NCI-H2107 treated with DMSO at 0.1 percent for 48 hours (cell line): ENCODE results near the gene TMEM109.
"Not testable (repeated sequence)": the region's sequence is repeated elsewhere in the genome, so short reads cannot be mapped to it uniquely, and the experiment has no call there.

Experiments
- DNase-seq: peaks from one replicate; lab custom pipeline; 2025; ENCODE audit not compliant: unreplicated experiment; lab: John Stamatoyannopoulos, UW

Gene TMEM109

DNA sequence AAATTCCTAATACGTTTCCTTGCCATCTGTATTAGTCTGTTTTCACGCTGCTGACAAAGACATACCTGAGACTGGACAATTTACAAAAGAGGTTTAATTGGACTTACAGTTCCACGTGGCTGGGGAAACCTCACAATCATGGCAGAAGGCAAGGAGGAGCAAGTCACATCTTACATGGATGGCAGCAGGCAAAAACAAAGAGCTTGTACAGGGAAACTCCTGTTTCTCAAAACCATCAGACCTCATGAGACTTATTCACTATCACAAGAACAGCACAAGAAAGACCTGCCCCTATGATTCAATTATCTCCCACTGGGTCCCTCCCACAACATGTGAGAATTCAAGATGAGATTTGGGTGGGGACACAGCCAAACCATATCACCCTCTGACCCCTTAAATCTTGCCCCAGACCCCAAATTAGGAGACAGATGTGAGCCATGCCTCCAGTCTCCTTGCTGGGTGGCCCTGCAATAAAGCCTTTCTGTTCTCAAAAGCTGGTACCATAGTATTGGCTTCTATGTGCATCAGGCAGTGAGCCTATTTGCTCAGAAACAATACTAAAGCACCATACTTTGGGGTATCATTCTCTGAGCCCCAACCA lies 4.2 kb upstream of the TMEM109 start:
- DNase-seq, result not testable (repeated sequence)

GRCh38 chr11:60910281-60910687 lies 3.7 kb upstream of the TMEM109 start:
- no peak for DNase-seq

DNA sequence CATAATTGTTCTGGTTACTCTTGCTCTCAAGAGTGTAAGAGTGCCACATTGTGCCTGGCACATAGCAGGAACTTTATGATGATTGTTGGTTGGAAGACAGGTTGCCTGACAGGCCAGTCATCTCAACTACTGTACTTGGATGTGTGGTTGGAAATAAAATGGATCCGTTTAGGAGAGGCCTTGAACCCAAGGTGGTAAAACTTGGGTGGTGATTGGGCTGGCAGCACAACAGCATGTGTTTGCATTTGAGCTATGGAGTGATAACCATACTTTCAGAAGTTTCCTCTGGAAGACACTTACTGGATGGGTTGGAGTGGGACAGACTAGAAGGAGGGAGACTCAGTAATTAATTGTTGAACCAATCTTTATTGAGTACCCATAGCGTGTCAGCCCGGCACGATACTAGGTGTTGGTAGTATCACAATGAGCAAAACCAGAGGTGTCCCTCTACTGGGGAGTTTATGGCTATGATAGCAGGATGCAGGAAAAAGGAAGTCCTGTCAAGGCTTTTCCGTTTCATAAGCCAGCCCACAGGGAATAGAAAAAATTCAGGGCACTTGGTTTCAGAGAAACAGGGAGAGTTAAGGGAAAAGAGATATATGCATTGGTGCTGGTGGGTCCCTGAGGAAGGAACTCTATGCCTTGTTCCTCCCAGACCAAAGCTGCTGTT lies 3.1 kb upstream of the TMEM109 start:
- DNase-seq, result no peak

GRCh38 chr11:60912223-60912850 lies 1.6 kb upstream of the TMEM109 start:
- no peak for DNase-seq

DNA sequence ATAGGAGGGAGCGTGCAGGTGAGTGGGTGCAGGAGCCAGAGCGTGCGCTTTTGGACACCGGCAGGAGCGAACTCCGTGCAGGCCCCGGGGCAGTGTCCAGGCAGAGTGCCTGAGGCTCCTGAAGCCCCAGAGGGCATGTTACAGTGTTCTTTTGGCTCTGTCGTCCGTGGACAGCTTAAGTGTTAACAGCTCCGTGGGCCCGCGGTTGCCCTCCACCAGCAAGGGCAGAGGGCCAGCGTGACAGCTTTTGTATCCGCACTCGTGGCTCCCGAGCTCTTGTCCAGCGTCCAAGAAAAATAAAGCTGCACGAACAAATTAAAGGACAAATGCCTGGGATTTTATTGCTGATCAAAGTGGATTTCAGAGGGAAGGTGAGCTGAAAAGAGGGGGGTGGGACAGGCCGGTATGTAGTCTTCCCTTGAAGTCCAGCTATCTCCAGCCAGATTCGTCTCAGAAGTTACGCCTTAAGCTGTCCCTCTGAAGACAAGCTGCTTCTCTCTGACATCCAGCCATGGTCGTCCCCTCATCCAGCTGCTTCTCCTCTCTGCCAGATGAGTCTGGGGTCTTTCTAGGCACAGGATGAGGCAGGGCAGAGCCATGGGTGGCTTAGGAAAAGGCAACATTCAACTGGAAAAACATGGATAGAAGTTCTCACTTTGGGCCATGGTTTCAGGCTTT lies 968 bp upstream of the TMEM109 start:
- DNase-seq, result no peak

GRCh38 chr11:60914633-60915247 lies 782 bp downstream of the TMEM109 start:
- DNase-seq, result no peak

DNA sequence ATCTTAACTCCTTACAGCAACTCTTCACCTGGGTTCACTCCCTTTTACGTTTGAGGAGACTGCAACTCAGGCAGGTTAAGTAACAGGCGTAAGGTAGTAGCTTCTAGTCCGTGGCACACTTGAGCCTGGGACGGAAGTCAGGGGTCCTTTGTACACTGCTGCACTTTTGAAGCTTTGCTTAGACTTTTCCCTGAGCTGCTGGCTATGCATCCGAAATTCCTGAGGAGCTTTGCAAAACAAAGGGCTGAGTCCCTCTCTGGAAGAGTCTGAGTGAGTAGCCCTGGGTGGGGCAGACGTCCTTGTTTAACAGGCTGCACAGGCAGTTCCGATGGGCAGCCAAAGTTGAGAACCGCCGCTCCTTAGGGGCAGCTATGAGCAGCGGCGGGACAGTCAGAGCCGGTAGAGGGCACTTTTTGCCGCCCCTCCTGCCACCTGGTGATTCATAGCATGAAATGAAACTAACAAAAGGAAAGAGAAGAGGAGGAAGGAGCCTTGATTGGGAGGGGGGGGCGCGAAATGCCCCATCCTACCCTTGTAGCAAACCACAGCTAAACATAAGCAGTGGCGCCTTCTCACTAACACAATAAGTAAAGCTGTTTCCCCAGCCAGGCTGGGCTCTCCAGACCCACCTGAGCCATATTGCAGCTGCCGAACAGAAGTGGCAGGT lies 1.4 kb downstream of the TMEM109 start:
- DNase-seq, result peak; percentile 56

DNA sequence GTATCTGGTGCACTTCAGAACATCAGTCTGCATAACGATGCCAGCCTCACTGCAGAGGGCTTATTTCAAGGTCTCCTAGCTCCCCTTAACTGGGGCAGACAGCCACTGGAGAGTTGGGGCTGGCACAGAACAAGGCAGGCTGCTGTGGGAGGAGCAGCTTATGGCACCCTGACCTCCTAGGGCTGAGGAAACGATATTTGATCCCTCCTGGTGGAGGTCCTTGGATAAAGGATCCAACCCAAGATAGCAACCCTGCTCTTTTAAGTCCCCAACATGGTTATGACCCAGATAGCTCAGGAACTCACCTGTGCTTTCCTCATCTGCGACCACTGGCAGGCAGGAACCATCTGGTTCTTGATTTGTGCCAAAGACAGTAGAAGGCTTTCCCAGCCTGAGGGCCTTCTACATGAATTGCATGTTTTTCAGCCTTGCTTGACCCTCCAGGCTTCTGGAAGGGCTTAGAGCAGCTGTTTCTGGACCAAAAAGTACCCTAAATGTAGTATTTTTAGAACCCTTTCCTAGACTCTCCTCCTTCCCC lies 2.8 kb downstream of the TMEM109 start:
- no peak for DNase-seq

- DNase-seq, result no peak
These were observed 3.3 kb downstream of the TMEM109 start for GRCh38 chr11:60917267-60917666.

GRCh38 chr11:60918251-60918938 lies 4.4 kb downstream of the TMEM109 start:
- no peak for DNase-seq

- no peak for DNase-seq
These were observed 4.9 kb downstream of the TMEM109 start for GRCh38 chr11:60918939-60919265.

GRCh38 chr11:60919320-60919719 lies 5.4 kb downstream of the TMEM109 start:
- no peak for DNase-seq

DNA sequence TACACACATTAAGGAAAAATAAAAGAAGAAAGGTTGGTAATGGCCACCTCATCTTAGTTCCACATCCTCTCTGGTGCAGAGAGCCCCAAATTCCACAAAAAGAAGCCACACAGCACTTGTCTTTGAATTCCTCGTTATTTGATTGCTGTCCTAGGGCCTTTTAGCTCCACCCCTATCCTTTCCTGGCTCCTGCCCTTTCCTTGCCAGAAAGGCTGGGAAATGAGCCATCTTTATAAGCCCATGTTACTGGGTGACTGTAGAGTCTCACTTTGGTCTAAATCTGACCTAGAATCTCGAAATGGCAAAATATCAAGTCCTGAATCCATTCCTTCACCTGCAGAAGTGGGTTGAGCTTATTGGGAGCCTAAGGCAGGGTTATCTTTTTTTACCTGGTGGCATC lies 6.0 kb downstream of the TMEM109 start:
- DNase-seq, result no peak

DNA sequence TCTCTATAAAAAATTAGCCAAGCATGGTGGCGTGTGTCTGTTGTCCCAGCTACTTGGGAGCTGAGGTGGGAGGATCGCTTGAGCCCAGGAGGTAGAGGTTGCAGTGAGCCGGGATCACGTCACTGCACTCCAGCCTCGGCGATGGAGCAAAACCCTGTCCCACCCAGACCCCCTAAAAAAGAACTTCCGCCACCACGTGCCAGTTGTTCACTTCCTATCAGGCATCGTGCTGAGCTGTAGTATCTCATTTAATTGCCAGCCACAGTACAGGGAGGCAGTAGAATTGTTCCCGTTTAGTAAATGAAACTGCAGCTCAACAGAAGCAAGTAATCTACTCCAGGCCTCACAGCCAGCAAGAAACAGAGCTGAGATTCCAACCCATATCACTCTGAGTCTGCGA lies 7.3 kb downstream of the TMEM109 start:
- no peak for DNase-seq

DNA sequence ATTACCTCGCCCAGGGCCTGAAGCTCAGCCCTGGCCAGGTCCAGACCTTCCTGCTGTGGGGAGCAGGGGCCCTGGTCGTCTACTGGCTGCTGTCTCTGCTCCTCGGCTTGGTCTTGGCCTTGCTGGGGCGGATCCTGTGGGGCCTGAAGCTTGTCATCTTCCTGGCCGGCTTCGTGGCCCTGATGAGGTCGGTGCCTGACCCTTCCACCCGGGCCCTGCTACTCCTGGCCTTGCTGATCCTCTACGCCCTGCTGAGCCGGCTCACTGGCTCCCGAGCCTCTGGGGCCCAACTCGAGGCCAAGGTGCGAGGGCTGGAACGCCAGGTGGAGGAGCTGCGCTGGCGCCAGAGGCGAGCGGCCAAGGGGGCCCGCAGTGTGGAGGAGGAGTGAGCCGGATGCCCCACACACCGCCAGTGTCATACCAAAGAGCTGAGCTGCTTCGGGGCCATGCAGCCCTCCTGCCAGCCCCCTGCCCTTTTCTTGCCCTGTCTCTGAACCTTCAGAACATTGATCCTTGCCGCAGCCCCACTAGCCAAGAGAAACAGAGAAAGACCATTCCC lies 7.9 kb downstream of the TMEM109 start:
- no peak for DNase-seq

- DNase-seq, result no peak
These were observed 8.9 kb downstream of the TMEM109 start for GRCh38 chr11:60922906-60923305.

- DNase-seq, result no peak
These were observed 9.4 kb downstream of the TMEM109 start for GRCh38 chr11:60923326-60923725.

- DNase-seq, result no peak
These were observed 9.8 kb downstream of the TMEM109 start for GRCh38 chr11:60923800-60924109.

DNA sequence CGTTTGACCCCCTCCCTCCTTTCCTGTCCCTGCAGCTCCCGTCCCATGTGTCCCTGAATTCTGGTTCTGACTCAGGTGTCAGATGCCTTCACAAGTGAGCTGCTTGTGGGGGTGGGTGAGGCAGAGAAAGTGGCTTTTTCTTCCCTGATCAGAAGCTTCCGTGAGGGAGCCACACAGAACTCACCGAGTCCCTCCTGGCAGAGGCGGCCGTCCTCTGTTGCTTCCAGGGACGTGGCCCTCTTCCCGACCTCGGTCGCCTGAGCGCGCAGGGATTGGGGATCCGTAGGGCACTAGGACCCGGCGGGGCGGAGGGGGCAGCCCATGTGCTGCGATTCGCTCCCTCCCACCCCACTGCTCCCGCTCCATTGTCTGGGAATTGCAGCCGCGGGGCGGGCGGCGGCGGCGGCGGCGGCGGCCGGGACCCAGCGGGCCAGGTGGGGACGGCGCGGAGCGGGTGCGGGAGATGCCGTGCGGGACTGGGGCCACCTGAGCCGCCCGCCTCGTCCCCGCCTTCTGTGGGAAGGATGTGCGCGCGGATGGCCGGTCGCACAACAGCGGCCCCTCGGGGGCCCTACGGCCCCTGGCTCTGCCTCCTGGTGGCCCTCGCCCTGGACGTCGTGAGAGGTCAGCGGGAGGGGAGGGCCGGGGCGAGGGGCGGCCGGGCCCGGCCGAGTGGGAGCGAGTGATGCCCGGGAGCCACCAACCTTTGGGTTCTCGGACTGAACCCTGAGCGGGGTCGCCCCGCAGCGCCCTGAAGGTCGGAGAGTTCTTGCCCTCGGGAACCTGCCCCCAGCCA lies 10.3 kb downstream of the TMEM109 start, which contains the start of gene TMEM132A:
Gene TMEM132A, plus strand, starts transcription at position 351 of the 796 bp plus-strand sequence. Its CDS starts 174 bp downstream, at position 525.
- peak; percentile 41 for DNase-seq
